ENCODE data around the gene BMP6. TPM values are rescaled to one million over a fixed set of nuclear protein-coding genes. Genes with fewer than 3 reads are reported as not detected.

Gene BMP6
- polyA plus RNA-seq, 1 donor from 2014 or later: 2.4 TPM

GRCh38 chr6:7776509-7776908, 50.6 kb downstream of the BMP6 start:
- no peaks in the 10 kb centered on the region for H3K9me3 ChIP-seq (ENCODE audit: low read length)
- H3K79me2 ChIP-seq (replicated peaks; ENCODE audit: insufficient read depth, low read length): no peaks in the 10 kb centered on the region
- no peak overlapping the region for H3K9ac ChIP-seq (ENCODE audit: low read length)
- no peaks in the 10 kb centered on the region for H3K9me2 ChIP-seq (ENCODE audit: insufficient read depth, low read length)
- H3K36me3 ChIP-seq (ENCODE audit: insufficient read depth, low read length): no peaks in the 10 kb centered on the region
- no peak overlapping the region for H2AFZ ChIP-seq (ENCODE audit: low read depth, low read length)
- H4K20me1 ChIP-seq (ENCODE audit: insufficient read depth): no peaks in the 10 kb centered on the region
- no peaks in the 10 kb centered on the region for H3F3A ChIP-seq (ENCODE audit: insufficient read depth, low read length, poor library complexity, severe bottlenecking)
- no peak overlapping the region for H3K4me3 ChIP-seq (ENCODE audit: low read length)
- H3K4me2 ChIP-seq (ENCODE audit: low read length): no peak overlapping the region
- TF ChIP-seq MXI1 (conservative IDR thresholded peaks at IDR 0.05; ENCODE audit: poor library complexity, severe bottlenecking): no peak
- TF ChIP-seq TAF1 (IDR thresholded peaks at IDR 0.05; ENCODE audit: low read depth): no peak
- TF ChIP-seq, protein P1, sequence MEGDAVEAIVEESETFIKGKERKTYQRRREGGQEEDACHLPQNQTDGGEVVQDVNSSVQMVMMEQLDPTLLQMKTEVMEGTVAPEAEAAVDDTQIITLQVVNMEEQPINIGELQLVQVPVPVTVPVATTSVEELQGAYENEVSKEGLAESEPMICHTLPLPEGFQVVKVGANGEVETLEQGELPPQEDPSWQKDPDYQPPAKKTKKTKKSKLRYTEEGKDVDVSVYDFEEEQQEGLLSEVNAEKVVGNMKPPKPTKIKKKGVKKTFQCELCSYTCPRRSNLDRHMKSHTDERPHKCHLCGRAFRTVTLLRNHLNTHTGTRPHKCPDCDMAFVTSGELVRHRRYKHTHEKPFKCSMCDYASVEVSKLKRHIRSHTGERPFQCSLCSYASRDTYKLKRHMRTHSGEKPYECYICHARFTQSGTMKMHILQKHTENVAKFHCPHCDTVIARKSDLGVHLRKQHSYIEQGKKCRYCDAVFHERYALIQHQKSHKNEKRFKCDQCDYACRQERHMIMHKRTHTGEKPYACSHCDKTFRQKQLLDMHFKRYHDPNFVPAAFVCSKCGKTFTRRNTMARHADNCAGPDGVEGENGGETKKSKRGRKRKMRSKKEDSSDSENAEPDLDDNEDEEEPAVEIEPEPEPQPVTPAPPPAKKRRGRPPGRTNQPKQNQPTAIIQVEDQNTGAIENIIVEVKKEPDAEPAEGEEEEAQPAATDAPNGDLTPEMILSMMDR (IDR thresholded peaks at IDR 0.05; ENCODE audit: poor library complexity, severe bottlenecking): no peak
- TF ChIP-seq EP300 (conservative IDR thresholded peaks at IDR 0.05; ENCODE audit: poor library complexity, severe bottlenecking): no peak
- no peak for TF ChIP-seq REST (IDR thresholded peaks at IDR 0.05; ENCODE audit: borderline replicate concordance)
- no peak for TF ChIP-seq EZH2 (IDR thresholded peaks at IDR 0.05; ENCODE audit: borderline replicate concordance, insufficient read depth, low read length, poor library complexity, severe bottlenecking)
- no peak for TF ChIP-seq SMC3 (conservative IDR thresholded peaks at IDR 0.05; ENCODE audit: poor library complexity)
- no peak for TF ChIP-seq RAD21 (conservative IDR thresholded peaks at IDR 0.05)
- no peak for TF ChIP-seq POLR2AphosphoS5 (IDR thresholded peaks at IDR 0.05)
- H3K27ac ChIP-seq (ENCODE audit: low read length): no peak overlapping the region
- no peaks in the 10 kb centered on the region for H3K27me3 ChIP-seq (ENCODE audit: insufficient read depth, low read depth, low read length)

- Histone ChIP-seq H4K20me1 (ENCODE audit: insufficient read depth) (no peaks in the 10 kb centered on the region), H3K9ac (ENCODE audit: low read length) (no peak overlapping the region), H3K79me2 (replicated peaks; ENCODE audit: insufficient read depth, low read length) (no peaks in the 10 kb centered on the region), H3K9me3 (ENCODE audit: low read length) (no peaks in the 10 kb centered on the region), H3K27ac (ENCODE audit: low read length) (no peak overlapping the region), H3K4me3 (ENCODE audit: low read length) (no peak overlapping the region), H3F3A (ENCODE audit: insufficient read depth, low read length, poor library complexity, severe bottlenecking) (no peaks in the 10 kb centered on the region), H3K4me2 (ENCODE audit: low read length) (no peak overlapping the region), H3K27me3 (ENCODE audit: insufficient read depth, low read depth, low read length) (no peaks in the 10 kb centered on the region), H3K36me3 (ENCODE audit: insufficient read depth, low read length) (no peaks in the 10 kb centered on the region), H3K9me2 (ENCODE audit: insufficient read depth, low read length) (no peaks in the 10 kb centered on the region), H2AFZ (ENCODE audit: low read depth, low read length) (no peak overlapping the region)
- TF ChIP-seq EP300 (conservative IDR thresholded peaks at IDR 0.05; ENCODE audit: poor library complexity, severe bottlenecking) (no peak), SMC3 (conservative IDR thresholded peaks at IDR 0.05; ENCODE audit: poor library complexity) (no peak)
These were observed 51.2 kb downstream of the BMP6 start for GRCh38 chr6:7777074-7777473.

DNA sequence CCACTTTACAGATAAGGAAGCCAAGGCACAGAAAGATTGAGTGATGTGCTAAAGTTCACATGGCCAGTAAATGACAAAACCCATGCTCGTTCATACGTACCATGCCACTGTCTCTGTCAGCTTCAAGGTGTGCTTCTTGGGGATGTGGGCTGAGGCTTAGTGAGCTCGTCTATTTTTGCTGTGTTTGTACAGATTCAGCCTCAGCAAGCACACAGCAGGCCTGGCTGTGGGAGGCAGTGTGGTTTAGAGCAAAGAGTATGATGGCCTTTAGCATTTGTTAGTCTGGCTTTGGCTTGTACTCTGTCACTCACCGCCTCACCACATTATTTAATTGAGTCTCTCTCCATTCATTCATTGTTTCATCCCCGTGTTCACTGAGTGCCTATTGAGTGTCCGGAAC, 55.3 kb downstream of the BMP6 start:
- Histone ChIP-seq H3K27me3 (ENCODE audit: insufficient read depth, low read depth, low read length) (no peaks in the 10 kb centered on the region), H4K20me1 (ENCODE audit: insufficient read depth) (no peaks in the 10 kb centered on the region), H3K9ac (ENCODE audit: low read length) (no peak overlapping the region), H3F3A (ENCODE audit: insufficient read depth, low read length, poor library complexity, severe bottlenecking) (no peaks in the 10 kb centered on the region), H3K4me2 (ENCODE audit: low read length) (no peak overlapping the region), H2AFZ (ENCODE audit: low read depth, low read length) (no peak overlapping the region), H3K36me3 (ENCODE audit: insufficient read depth, low read length) (no peaks in the 10 kb centered on the region), H3K79me2 (replicated peaks; ENCODE audit: insufficient read depth, low read length) (no peaks in the 10 kb centered on the region), H3K27ac (ENCODE audit: low read length) (no peak overlapping the region), H3K9me3 (ENCODE audit: low read length) (no peaks in the 10 kb centered on the region), H3K9me2 (ENCODE audit: insufficient read depth, low read length) (no peaks in the 10 kb centered on the region), H3K4me3 (ENCODE audit: low read length) (no peak overlapping the region)
- TF ChIP-seq EP300 (conservative IDR thresholded peaks at IDR 0.05; ENCODE audit: poor library complexity, severe bottlenecking) (no peak), POLR2AphosphoS5 (IDR thresholded peaks at IDR 0.05) (no peak)

Data from neural cell (in vitro differentiated cells).